ENCODE data around the gene HSD11B1. TPM values are rescaled to one million over a fixed set of nuclear protein-coding genes. Genes with fewer than 3 reads are reported as not detected.

The HSD11B1 gene
- total RNA-seq, 2 donors from 2014 or later = not detected

DNA sequence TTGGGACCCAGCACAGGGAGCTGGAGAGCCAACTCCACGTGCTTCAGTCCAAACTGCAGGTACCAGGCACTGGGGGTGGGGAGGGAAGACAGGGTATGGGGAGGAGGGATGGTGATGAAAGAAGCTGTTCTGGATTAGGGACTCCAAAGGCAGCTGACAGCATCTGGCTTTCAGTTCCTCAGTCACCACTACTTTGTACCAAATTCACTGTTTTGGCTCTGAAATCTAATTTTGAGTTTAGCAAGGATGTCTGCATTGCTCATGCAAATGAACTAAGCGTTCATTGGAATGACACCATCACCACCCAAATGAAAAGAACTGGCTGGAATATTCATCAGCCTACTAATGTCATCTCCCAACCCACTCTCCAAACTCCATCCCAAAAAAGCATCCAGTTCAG lies 71.0 kb downstream of the HSD11B1 start:
- no peak overlapping the region for H3K4me3 Mint-ChIP-seq
- Histone ChIP-seq H3K4me1 (ENCODE audit: control insufficient read depth, insufficient read depth, low read length) (no peaks in the 10 kb centered on the region), H3K27me3 (ENCODE audit: control insufficient read depth, insufficient read depth, low read length, poor library complexity, severe bottlenecking) (peaks cover 20% of the 10 kb centered on the region), H3K27ac (ENCODE audit: low read depth, low read length) (no peak overlapping the region), H3K4me3 (ENCODE audit: low read length) (no peak overlapping the region), H3K9ac (ENCODE audit: extremely low read depth, low read length, poor library complexity, severe bottlenecking) (no peak overlapping the region), H3K9me3 (ENCODE audit: control insufficient read depth, low read length) (no peaks in the 10 kb centered on the region), H3K36me3 (ENCODE audit: control insufficient read depth, insufficient read depth, low read length) (no peaks in the 10 kb centered on the region)
- TF ChIP-seq CTCF (conservative IDR thresholded peaks at IDR 0.05) = no peak
- no peak for DNase-seq
- WGBS, 2 experiments (ENCODE audit: insufficient coverage in 1 of 2, insufficient read length in 1 of 2) = 72 to 100% methylated on average over 1 to 2 of the region's 2 CpGs
- H3K4me1 Mint-ChIP-seq = no peaks in the 10 kb centered on the region
- H3K27me3 Mint-ChIP-seq (ENCODE audit: insufficient read depth) = peaks cover 15% of the 10 kb centered on the region
- no peak overlapping the region for H3K27ac Mint-ChIP-seq
- no peaks in the 10 kb centered on the region for H3K9me3 Mint-ChIP-seq
- no peaks in the 10 kb centered on the region for H3K36me3 Mint-ChIP-seq (ENCODE audit: low read depth)

- WGBS, 2 experiments (ENCODE audit: insufficient coverage in 1 of 2, insufficient read length in 1 of 2) = 90 to 94% methylated on average over 1 to 2 of the region's 2 CpGs
- H3K36me3 ChIP-seq (ENCODE audit: control insufficient read depth, insufficient read depth, low read length) = peaks cover 2% of the 10 kb centered on the region
- peaks cover 12% of the 10 kb centered on the region for H3K27me3 Mint-ChIP-seq (ENCODE audit: insufficient read depth)
- no peak for TF ChIP-seq CTCF (conservative IDR thresholded peaks at IDR 0.05)
- peaks cover 2% of the 10 kb centered on the region for H3K36me3 Mint-ChIP-seq (ENCODE audit: low read depth)
- H3K27ac ChIP-seq (ENCODE audit: low read depth, low read length) = no peak overlapping the region
- H3K9ac ChIP-seq (ENCODE audit: extremely low read depth, low read length, poor library complexity, severe bottlenecking) = no peak overlapping the region
- no peak for DNase-seq
- no peak overlapping the region for H3K4me3 ChIP-seq (ENCODE audit: low read length)
- no peak overlapping the region for H3K27ac Mint-ChIP-seq
- no peaks in the 10 kb centered on the region for H3K9me3 Mint-ChIP-seq
- no peaks in the 10 kb centered on the region for H3K9me3 ChIP-seq (ENCODE audit: control insufficient read depth, low read length)
- H3K4me1 Mint-ChIP-seq = no peaks in the 10 kb centered on the region
- peaks cover 13% of the 10 kb centered on the region for H3K27me3 ChIP-seq (ENCODE audit: control insufficient read depth, insufficient read depth, low read length, poor library complexity, severe bottlenecking)
- no peak overlapping the region for H3K4me3 Mint-ChIP-seq
- no peaks in the 10 kb centered on the region for H3K4me1 ChIP-seq (ENCODE audit: control insufficient read depth, insufficient read depth, low read length)
Measured at GRCh38 chr1:209777587-209777986, 72.9 kb downstream of the HSD11B1 start.

DNA sequence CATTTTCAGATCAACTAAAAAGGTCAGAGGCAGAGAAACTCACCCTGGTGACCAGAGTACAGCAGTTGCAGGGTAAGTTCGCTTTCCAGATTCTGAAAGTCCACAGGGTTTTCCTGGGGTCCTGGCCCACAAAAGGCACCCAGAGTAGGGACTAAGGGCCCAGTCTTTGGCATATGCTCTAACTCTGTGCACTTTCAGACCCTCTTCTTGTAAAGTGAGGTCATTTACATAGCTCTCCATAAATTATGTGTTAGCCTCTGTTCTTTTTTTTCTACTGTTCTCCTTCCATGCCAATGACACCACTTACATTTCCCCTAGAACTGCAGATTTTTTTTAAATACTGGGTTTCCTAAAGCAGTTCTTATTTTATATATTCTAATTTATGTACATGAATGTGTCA lies 73.5 kb downstream of the HSD11B1 start:
- no peaks in the 10 kb centered on the region for H3K9me3 ChIP-seq (ENCODE audit: control insufficient read depth, low read length)
- H3K9ac ChIP-seq (ENCODE audit: extremely low read depth, low read length, poor library complexity, severe bottlenecking) = no peak overlapping the region
- no peak for DNase-seq
- H3K27me3 ChIP-seq (ENCODE audit: control insufficient read depth, insufficient read depth, low read length, poor library complexity, severe bottlenecking) = peaks cover 8% of the 10 kb centered on the region
- Mint-ChIP-seq H3K27me3 (ENCODE audit: insufficient read depth) (peaks cover 8% of the 10 kb centered on the region), H3K27ac (no peak overlapping the region), H3K9me3 (no peaks in the 10 kb centered on the region), H3K36me3 (ENCODE audit: low read depth) (peaks cover 2% of the 10 kb centered on the region), H3K4me3 (no peak overlapping the region), H3K4me1 (no peaks in the 10 kb centered on the region)
- no peak overlapping the region for H3K27ac ChIP-seq (ENCODE audit: low read depth, low read length)
- no peak for TF ChIP-seq CTCF (conservative IDR thresholded peaks at IDR 0.05)
- no peak overlapping the region for H3K4me3 ChIP-seq (ENCODE audit: low read length)
- 93 to 100% methylated on average over 1 of the region's 1 CpG for WGBS, 2 experiments (ENCODE audit: insufficient coverage in 1 of 2, insufficient read length in 1 of 2)
- no peaks in the 10 kb centered on the region for H3K4me1 ChIP-seq (ENCODE audit: control insufficient read depth, insufficient read depth, low read length)
- H3K36me3 ChIP-seq (ENCODE audit: control insufficient read depth, insufficient read depth, low read length) = peaks cover 4% of the 10 kb centered on the region

Data from endodermal cell (in vitro differentiated cells).